Activated gamma-delta T cell treated with anti-CD3 and anti-CD28 coated beads, Interleukin-2, amount 50 U/mL, for 16 hours (primary cell): ENCODE results near the gene SGSH.
"Not testable (repeated sequence)": the region's sequence is repeated elsewhere in the genome, so short reads cannot be mapped to it uniquely, and the experiment has no call there.

Experiments
- DNase-seq: peaks from one replicate; pipeline ENCODE4 v3.0.0-alpha.2; 2020; ENCODE audit warnings: low read depth

The SGSH gene

DNA sequence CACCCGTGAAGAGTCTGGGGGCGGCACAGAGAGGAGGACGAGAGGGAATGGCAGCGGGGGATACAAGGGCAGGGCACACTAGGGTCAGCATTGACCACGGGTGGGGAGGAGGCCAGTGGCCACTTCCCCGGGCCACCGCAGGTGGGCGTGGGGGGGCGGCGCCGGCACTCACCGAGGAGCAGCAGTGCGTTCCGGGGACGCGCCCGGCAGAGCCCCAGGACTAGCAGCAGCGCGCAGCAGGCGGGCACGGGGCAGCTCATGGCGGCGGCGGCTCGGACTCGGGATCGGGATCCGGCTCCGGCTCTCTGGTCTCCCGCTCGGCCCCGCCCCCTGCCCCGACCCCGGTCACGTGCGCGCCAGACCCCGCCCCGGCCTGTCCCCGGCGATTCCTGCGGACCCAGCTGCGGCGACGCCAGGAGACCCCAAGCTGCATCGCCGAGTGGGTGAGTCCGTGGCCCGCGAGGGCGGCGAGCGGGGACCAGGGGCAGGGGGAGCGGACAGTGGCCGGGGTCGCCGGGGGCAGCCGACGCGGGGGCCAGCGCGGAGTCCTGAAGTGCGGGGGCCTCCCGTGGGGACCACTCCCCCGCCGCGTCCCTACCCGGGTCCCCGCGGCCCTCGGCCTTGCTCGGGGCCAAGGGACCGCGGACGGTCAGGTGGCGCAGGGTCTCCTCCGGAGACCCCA, at the start of gene SGSH, which contains the start of gene SLC26A11:
SGSH (minus strand) TSS at position 280 of the 682 bp plus-strand sequence; CDS start at position 260, 20 bp downstream.
SLC26A11 (plus strand) TSS at position 374 of the 682 bp plus-strand sequence. CDS start 1,134 bp downstream, outside the sequence.
- DNase-seq: peak; percentile 27

DNA sequence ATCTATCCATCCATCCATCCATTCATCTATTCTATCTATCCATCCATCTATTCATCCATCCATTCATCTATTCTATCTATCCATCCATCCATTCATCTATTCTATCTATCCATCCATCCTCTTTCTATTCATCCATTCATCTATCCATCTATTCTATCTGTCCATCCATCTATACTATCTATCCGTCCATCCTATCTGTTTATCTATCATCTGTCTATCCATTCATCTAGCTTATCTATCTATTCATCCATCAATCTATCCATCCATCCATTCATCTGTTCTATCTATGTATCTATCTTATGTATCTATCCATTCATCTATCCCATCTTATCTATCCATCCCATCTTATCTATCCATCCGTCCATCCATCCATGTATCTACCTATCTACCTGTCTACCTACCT, 49.3 kb upstream of the SGSH start:
- no peak for DNase-seq

DNA sequence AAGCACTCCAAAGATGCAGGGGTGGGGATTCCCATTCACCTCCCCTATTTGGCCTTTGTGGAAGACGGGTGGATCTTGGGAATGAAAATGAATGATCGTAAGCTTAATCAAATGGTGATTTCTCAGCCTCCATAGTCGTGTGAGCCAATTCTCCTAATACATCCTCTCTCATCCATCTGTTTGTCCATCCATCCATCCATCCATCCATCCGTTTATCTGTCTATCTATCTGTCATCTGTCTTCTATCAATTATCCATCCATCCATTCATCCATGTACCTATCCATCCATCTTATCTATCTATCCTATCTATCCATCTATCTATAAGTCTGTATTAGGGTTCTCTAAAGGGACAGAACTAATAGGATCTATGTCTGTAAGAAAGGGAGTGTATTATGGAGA, 48.3 kb upstream of the SGSH start:
- no peak for DNase-seq

DNA sequence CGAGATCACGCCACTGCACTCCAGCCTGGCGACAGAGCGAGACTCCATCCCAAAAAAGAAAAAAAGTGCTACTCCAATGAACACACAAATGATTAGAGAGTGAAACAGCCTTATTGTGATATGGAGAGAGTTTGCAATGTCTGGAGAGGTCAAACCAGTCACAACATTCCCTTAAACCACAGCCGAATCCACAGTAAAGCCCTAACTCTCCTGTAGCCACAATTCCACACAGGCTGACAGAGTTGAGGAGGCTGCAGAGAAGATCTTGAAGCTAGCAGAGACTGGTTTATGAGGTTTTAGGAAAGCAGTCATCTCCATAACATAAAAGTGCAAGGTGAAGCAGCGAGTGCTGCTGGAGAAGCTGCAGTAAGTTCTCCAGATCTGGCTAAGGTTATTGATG, 47.3 kb upstream of the SGSH start:
- DNase-seq: no peak

DNA sequence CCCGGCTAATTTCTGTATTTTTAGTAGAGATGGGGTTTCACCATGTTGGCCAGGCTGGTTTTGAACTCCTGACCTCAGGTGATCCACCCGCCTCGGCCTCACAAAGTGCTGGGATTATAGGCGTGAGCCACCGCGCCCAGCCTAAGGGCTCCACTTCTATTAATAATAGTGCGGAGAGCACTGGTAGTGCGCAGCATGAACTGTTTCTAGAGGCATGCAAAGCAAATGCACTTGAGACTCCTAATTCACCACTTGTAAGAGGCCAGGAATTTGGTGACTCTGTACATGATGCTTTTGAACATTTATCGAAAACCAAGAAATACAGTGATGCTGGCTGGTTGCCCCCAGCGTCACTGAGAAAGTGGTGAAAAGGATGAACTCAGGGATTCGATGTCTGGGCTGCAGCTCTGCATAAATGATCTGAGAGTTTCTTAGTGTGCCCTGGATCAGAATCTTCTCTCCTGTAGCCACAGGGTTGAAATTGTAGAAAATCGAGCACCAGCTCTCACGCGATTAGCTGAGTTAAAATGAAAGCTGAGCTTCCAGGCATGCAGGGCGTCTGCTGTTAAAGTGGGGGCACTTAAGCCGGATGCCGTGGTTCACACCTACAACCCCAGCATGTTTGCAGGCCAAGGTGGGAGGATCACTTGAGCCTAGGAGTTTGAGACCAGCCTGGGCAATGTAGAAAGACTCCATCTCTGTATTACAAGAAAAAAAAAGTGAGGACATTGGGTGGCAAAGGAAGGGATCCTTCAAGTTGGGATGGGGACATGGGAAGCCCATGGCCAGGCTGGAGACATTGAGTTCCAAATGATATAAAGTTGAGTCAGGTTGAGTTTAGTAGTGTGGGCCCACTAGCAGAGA, 45.3 kb upstream of the SGSH start:
- DNase-seq: peak; percentile 73

DNA sequence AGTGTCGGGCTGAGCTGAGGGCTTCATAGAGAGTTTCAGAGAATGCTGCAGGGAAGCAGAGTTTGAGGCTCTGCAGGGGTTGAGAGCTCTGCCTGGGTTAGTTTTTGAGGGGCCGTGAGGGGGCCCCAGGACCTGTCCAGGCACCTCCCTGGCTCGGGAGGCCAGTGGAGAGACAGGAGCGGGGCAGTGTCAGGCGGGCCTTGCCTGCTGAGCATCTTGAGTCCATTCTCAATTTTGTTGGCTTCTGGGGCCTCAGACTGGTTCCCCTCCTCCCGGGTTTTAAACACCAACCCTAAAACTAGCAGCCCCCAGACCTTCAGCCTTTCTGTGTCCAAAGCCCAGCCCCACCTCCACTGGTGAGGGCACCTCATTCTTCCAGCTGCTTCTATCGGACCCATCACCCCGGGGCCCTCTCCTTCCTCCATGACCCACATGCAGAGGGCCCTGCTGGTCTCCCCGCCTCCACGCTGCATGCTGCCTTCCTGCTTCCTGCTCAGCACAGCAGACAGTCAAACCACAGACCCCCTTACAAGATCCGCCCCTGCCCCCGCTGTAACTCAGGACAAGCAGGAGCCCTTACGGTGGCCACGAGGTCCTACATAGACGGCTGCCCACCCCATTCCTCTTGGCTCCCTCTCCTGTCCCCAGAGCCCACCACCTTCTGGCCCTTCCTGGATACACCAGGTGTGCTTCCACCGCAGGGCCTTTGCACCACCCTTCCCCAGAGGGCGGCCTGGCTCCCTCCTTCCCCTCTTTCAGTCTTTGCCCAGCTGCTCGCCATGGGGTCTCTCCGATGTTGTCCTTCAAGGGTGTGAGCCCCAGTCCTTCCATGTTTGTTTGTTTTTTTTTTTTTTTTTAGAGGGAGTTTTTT, 44.3 kb upstream of the SGSH start:
- DNase-seq: peak; percentile 56

DNA sequence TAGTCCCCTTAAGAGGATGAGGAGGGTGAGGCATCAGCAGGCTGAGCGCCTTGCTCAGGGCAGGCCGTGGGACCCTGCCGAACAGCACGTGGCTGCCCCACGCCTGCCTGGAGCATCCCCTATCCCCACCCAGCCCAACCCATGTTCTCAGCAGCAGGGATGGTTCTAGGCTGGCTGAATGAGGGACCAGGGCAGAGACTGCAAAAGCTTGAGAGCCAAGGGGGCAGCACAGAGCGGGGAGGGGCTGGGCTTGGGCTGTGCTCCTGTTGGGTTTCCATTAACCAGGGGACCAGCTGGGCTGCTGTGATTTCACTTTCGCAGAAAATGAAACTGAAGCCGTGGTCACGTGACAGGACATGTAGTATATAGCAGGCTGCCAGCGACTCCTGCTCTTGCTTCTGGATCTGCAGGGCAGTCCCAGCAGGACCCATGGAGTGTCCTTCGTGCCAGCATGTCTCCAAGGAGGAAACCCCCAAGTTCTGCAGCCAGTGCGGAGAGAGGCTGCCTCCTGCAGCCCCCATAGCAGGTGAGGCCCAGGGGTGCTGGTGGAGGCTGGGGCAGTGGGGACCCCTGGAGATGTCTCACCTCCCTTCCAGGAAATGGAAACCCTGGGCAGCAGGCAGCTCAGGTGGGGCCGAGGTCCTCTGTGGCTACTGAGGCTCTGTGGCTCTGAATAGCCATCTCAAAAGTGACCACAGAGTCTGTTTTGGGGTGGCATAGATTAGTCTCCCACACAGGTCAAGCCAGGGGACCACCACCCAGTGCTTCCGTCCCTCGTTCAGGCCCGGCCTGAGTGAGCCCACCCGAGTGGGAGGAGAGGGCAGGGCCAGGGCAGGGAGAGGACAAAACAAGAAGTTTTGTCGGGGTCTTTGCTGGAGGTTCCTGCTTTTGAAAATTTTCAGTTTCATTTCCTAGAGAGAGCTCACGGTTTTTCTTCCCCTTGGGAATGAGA, 43.4 kb upstream of the SGSH start:
- peak; percentile 80 for DNase-seq

DNA sequence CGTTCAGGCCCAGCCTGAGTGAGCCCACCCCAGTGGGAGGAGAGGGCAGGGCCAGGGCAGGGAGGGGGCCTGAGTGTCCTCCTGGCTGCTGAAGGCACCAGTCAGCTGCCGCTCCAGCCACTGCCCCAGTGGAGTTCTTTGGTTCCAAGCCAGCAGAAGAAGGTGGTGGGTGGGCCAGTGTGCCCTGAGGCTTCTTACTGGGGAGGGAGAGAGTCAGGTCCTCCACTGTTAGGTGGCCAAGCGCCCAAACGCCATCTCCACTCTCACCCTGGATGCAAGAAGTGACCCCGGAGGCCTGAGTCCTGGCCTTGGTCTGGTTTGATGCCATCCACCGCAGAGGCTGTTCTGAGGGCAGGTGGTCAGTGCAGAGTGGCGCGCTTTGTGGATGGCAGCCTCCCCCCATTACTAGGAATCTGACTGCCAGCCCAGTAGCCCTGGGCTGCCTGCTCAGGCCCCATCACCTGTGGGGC, 42.7 kb upstream of the SGSH start:
- DNase-seq: no peak

DNA sequence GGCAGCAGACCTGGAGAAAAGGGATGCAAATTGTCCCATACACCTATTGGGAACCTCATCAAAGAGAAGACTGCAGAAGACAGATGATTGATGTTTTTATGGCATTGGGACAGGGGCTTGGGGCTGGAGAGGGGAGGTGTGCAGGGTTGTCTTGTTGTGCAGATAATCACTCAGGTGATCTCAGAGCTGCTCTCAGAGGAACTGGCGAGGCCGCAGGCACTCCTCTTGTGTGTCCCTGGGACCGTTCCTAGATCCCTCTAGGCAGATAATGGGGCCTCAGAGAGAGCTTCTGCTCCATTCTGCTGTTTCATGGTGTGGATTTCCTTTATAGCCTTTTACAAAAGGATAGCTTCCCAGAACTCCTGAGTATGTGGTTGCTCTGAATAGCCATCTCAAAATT, 42.2 kb upstream of the SGSH start:
- no peak for DNase-seq

DNA sequence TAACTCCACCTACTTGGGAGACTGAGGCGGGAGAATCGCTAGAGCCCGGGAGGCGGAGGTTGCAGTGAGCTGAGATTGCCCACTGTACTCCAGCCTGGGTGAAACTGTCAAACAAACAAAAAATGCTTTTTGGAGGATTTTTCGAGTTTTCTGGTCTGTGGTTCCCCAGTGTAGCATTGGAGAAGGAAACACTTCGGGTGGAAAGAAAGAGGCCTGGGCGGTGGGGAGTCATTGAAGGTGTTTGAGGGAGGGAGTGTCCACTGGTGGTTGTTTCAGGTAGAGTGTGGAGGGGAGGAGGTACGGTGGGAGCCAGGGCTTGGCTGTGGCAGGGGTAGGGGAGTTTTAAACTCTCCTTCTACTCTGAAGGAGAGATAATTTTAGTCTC, 41.8 kb upstream of the SGSH start:
- DNase-seq: no peak

DNA sequence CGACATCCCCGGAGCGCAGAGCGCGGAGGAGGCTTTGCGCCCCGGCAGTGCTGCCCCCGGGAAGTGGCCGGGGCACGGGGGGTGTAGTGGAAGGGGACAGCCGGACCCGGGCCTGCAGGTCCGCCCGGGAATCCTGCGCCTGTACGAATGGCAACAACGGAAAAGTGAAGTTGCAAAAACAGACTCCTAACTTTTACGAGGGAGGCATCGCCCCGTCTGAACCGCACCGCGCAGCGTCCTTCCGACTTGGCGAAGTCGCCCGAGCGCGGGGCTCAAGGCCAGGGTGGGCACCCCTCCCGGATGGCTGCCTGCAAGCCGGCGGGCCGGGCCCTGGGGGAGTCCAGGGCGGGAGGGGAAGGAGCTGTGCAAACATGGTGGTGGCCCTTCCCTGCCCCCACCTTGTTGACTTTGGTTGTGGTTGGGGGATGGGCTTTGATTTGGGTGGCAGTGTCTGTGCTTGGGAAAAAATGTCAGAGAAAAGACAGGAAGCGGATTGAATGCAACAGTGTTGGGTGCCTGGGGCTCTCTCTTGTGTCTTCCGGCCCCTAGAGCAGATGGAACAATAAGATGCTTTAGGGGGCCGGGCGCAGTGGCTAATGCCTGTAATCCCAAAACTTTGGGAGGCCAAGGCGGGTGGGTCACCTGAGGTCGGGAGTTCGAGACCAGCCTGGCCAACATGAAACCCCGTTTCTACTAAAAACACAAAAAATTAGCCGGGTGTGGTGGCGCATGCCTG, 41.2 kb upstream of the SGSH start:
- DNase-seq: peak; percentile 48

DNA sequence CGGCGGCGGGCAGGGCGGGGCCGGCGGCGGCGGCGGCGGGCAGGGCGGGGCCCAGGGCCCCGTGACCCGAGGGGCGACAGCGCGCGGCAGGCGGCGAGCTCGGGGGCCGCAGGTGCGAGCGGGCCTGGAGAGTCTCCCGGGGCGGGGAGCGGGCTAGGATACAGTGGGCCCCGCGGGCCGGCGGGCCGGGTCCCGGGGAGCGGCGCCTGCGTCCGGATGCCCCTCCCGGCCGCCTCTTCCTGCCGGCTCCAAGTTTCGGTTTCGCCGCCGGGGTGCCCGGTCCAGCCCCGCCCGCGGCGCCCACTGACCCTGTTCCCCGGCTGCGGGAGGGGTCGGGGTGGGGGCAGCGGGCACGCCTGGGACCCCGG, 40.6 kb upstream of the SGSH start, which contains the start of gene RNF213:
RNF213 (plus strand) TSS at position 62 of the 368 bp plus-strand sequence. CDS start 2,830 bp downstream, outside the sequence.
- peak; percentile 35 for DNase-seq

DNA sequence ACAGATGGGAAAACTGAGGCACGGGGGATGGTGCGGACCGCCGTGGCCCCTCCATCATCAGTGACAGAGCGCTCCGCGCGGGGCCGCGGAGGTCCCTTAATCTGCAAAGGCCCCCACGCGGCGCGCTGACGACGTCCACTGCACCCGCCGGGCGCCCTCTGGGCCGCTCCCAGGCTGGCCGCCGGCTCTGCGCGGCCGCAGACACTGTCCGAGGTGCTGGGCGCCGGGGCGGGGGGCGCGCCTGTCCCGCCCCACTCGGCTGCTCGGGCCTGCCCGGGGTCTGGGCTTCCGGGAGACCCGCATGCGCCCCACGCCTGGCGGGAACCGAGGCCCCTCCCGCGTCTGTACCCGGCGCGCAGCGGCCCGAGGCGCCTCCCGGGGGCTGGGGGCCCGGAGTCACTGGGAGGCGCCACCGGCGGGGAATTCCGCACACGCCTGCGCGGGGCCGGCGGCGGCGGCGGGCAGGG, 40.0 kb upstream of the SGSH start:
- DNase-seq: peak; percentile 73

DNA sequence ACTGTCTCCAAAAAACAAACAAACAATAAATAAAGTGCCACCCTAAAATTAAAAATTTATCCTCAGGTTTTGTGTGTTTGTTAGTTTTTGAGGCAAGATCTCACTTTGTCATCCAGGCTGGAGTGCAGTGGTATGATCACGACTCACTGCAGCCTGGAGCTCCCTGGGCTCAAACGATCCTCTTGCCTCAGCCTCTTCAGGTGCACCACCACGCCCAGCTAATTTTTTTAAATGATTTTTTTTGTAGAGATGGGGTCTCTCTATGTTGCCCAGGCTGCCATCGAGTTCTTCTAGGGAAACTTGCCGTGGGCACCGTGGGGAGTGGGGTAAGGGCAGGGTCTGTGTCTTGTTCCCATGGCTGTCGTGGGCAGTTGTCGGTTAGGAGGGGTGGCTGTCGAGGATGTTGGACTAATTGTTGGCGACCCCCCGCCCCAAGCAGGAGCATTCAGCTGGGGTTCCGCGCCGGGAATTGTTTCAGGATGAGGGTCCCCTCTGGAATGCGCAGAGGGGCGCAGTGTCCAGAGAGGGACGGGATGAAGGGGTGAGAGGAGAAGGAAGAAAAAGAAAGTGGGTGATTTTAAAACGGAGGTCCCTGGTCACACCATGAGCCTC, 39.4 kb upstream of the SGSH start:
- no peak for DNase-seq

DNA sequence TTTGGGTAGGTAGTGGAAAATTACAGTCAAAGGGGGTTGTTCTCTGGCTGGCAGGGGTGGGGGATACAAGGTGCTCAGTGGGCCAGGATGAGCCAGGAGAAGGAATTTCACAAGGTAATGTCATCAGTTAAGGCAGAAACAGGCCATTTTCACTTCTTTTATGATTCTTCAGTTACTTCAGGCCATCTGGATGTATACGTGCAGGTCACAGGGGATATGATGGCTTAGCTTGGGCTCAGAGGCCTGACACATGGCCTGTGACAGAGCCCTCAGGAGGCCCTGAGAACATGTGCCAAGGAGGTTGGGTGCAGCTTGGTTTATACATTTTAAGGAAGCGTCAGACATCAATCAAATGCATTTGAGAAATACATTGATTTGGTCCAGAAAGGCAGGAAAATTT, 38.2 kb upstream of the SGSH start:
- DNase-seq: not testable (repeated sequence)

DNA sequence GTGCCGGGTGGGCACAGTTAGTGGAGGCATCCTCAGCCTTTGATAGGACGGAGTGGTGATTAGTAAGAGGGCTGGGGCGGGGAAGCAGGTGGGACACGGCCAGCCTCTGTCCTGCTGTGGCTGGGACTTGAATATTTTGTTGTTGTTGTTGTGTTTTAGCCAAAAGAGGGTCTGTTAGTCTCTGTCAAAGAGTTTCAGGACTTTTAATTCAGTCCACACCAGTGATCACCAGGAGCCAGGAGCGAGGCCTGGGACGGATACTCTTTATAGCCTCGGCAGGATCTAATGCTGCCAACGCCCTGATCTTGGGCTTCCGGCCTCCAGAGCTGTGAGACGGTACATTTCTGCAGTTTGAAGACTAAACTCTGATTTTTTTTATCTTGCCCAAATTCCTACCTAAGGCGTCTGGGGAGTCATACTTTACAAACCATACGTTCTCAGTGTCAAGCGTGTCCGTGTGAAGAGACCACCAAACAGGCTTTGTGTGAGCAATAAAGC, 37.6 kb upstream of the SGSH start:
- no peak for DNase-seq

DNA sequence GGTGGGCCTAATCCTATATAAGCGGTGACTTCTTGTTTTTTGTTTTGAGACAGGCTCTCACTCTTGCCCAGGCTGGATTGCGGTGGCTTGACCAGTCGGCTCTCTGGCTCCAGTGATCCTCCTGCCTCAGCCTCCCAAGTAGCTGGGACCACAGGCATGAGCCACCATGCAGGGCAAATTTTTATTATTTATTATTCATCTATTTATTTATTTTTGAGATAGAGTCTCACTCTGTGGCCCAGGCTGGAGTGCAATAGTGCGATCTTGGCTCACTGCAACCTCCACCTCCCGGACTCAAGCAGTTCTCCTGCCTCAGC, 35.9 kb upstream of the SGSH start:
- no peak for DNase-seq

DNA sequence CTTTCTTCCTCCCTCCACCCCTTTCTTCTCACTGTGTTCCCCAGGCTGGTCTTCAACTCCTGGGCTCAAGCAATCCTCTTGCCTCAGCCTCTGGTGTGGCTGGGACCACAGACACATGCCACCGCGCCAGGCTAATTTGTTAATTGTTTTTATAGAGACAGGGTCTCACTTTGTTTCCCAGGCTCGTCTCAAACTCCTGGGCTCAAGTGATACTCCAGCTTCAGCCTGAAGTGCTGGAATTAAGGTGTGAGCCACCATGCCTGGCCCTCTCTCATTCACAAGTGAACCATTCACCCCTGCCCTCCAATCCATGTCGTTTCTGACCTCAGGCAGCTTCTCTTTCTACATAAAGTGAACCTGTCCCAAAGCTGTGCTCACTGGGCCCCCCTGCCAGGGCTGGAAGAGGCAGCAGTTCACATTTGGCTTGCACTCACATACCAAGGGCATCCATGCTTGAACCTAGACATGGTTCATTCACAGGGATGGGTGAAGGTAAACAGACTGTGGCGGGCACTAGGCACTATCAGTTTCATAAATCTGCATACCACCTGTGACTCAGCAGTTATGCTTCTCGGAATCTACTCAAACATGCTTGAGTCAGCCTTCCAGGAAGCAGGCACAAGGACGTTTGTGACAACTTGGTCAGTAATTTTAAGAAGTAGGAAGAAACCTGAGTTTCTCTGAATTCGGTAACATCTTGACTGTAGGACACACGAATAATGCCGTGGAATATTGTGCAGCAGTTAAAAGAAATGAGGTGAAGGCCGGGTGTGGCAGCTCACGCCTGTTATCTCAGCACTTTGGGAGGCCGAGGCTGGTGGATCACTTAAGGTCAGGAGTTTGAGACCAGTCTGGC, 34.5 kb upstream of the SGSH start:
- peak; percentile 40 for DNase-seq
